ENCODE results near the gene HPSE2. TPM values are rescaled to one million over a fixed set of nuclear protein-coding genes. Genes with fewer than 3 reads are reported as not detected.

HPSE2 gene
- total RNA-seq, 4 donors from 2014 or later = 1.1 TPM; not detected in 3

DNA sequence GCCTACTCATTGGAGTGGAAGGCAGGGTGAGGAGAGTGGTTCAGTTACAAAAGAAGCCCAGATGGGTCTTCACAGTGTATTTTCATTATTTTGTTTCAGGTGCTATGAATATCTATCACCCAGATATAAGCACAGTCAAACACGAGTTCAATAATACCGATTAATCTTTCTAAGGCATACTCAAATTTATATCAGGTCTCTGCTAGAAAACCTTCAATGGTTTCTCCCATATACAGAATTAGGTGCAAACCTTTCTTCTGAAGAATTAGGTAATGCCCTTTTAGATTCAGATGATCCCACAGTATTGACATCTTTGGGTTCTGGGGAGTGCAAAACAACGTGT lies 774.2 kb downstream of the HPSE2 start:
- Histone ChIP-seq H3K27me3 (peaks cover 0 to 4% (median 0%) of the 10 kb centered on the region in 3 donors), H3K9me3 (no peaks in the 10 kb centered on the region), H3K4me3 (no peak overlapping the region), H3K36me3 (no peaks in the 10 kb centered on the region), H3K4me1 (peaks cover 0 to 6% of the 10 kb centered on the region in 2 donors), H3K27ac (no peak overlapping the region)
- ATAC-seq (no peak), DNase-seq (no peak)
- in situ Hi-C loops (cut with MboI; ENCODE audit: low sequenced_read_pairs in 4 of 4) (loop anchor here in 1 of 4 donors (10.0 kb wide), 1 partner anchor 783 kb away; no protein-coding TSS in a partner anchor), intact Hi-C loops (cut with DNase I; ENCODE audit: low total_unique reads) (no loop called here)
- no peak for TF ChIP-seq POLR2A (IDR thresholded peaks at IDR 0.05)
- TF ChIP-seq, protein P1, sequence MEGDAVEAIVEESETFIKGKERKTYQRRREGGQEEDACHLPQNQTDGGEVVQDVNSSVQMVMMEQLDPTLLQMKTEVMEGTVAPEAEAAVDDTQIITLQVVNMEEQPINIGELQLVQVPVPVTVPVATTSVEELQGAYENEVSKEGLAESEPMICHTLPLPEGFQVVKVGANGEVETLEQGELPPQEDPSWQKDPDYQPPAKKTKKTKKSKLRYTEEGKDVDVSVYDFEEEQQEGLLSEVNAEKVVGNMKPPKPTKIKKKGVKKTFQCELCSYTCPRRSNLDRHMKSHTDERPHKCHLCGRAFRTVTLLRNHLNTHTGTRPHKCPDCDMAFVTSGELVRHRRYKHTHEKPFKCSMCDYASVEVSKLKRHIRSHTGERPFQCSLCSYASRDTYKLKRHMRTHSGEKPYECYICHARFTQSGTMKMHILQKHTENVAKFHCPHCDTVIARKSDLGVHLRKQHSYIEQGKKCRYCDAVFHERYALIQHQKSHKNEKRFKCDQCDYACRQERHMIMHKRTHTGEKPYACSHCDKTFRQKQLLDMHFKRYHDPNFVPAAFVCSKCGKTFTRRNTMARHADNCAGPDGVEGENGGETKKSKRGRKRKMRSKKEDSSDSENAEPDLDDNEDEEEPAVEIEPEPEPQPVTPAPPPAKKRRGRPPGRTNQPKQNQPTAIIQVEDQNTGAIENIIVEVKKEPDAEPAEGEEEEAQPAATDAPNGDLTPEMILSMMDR (IDR thresholded peaks at IDR 0.05 in 4 of 5, conservative IDR thresholded peaks at IDR 0.05 in 1 of 5) = no peak

DNA sequence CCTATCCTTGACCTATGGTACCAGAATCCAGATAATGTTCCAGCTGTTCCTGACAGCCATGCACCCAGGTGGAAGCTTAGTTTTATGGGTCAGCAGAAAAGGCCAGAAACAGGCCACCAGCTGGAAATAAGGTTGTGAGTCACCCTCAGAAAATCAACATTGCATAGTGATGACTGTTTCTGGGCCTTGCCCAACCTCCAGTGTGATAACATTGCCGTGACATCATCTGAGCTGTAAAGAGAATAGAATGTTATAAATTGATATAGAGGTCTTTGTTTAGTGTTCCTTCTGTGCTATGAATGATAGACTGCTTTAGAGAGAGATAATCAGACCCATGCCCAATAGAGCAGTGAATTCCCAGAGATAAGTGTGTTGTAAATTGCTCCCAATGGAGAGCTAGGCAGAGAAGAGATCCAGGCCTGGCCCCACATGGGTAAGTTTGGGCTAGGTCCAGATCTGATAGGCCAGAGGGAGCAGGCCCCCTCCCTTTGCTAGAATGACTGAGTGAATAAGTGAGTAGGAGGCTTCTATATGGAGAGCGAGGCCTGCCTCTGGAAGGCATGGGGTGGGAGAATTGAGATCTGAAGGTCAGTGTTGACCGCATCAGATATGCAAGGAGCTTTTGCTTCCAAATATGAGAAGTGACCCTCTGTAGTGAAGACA lies 774.7 kb downstream of the HPSE2 start:
- in situ Hi-C loops (cut with MboI; ENCODE audit: low sequenced_read_pairs in 4 of 4) (loop anchor here in 1 of 4 donors (10.0 kb wide), 1 partner anchor 784 kb away; no protein-coding TSS in a partner anchor), intact Hi-C loops (cut with DNase I; ENCODE audit: low total_unique reads) (no loop called here)
- Histone ChIP-seq H3K4me1 (peaks cover 0 to 6% of the 10 kb centered on the region in 2 donors), H3K4me3 (no peak overlapping the region), H3K36me3 (no peaks in the 10 kb centered on the region), H3K9me3 (no peaks in the 10 kb centered on the region), H3K27ac (no peak overlapping the region), H3K27me3 (peaks cover 0 to 4% (median 0%) of the 10 kb centered on the region in 3 donors)
- peak; percentile 23 to 45 for DNase-seq
- peak; percentile 93 to 97 for ATAC-seq
- no peak for TF ChIP-seq POLR2A (IDR thresholded peaks at IDR 0.05)
- TF ChIP-seq, protein P1 (IDR thresholded peaks at IDR 0.05 in 4 of 5, conservative IDR thresholded peaks at IDR 0.05 in 1 of 5) = no peak

DNA sequence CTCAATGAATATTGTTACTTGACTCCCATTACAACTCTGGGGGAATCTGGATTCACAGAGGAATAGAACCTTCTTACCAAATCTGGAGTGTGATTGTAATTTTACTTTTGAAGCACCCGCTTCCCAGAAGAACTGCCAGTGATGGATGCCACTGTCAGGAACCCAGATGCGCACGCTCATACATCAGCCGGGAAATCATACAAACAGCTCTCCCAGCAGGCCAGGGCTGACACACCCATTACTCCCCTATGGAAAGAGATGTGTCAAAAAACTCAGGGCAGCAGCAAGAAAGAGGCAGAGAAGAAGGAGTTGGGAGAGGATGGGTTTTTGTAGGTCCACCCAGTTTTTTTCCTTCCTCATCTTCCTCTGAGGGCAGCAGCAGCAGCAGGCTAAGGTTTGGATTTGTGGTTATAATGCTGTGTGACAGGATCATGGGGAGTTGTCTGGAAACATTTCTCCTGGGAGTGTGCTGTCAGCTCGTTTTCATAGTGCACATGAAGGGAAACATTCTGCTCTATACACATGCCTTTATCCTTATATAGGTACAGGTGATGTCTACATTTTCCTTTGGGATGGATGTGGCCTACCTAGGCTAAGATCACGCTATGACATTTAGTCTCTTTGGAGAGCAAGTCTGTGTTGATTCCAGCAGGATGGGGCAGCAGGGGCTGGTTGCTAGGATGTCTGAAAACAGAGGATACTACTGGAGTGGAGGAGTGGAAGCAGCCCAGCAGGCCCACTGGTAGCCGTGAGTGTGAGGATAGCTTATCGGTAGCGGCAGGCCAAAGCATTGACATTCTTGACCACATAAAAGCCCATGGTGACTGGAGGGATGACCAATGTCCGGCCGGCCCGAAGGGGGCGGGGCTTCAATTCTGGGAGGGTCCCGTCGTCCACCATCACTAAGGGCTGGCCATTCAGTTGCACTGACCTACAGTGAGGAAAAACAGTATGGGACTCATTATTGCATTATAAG lies 776.6 kb downstream of the HPSE2 start:
- Histone ChIP-seq H3K36me3 (no peaks in the 10 kb centered on the region), H3K4me3 (no peak overlapping the region), H3K27me3 (peaks cover 0 to 4% (median 0%) of the 10 kb centered on the region in 3 donors), H3K4me1 (peaks cover 0 to 6% of the 10 kb centered on the region in 2 donors), H3K27ac (no peak overlapping the region), H3K9me3 (no peaks in the 10 kb centered on the region)
- intact Hi-C loops (cut with DNase I; ENCODE audit: low total_unique reads) (no loop called here), in situ Hi-C loops (cut with MboI; ENCODE audit: low sequenced_read_pairs in 4 of 4) (no loop called here)
- DNase-seq (no peak), ATAC-seq (no peak)
- no peak for TF ChIP-seq POLR2A (IDR thresholded peaks at IDR 0.05)
- TF ChIP-seq, protein P1 (IDR thresholded peaks at IDR 0.05 in 4 of 5, conservative IDR thresholded peaks at IDR 0.05 in 1 of 5) = no peak

DNA sequence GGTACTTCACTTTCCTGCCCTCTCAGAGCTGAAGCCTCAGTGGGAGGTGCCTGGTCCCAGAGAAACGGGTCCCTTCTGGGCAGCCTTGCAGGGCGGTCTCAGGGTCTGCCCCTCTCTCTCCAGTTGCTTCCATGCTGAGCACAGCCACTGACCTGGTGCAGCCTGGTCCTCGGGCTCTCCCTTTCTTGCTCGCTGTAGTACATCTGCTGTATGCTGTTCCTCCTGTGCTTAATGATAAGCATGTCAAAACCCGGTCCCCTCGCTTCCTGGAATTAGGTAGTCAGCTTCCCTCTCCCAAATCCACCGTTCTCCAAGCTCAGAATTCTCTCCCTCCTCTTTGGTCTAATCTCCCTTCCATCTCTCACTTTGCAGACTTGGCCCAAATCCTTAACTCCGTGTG lies 777.9 kb downstream of the HPSE2 start:
- no peak overlapping the region for H3K27ac ChIP-seq
- H3K27me3 ChIP-seq = peaks cover 0 to 4% (median 0%) of the 10 kb centered on the region in 3 donors
- H3K4me1 ChIP-seq = peaks cover 0 to 6% of the 10 kb centered on the region in 2 donors
- ATAC-seq = no peak
- no peak for DNase-seq
- intact Hi-C loops (cut with DNase I; ENCODE audit: low total_unique reads) (no loop called here), in situ Hi-C loops (cut with MboI; ENCODE audit: low sequenced_read_pairs in 4 of 4) (no loop called here)
- TF ChIP-seq POLR2A (IDR thresholded peaks at IDR 0.05) = no peak
- TF ChIP-seq, protein P1 (IDR thresholded peaks at IDR 0.05 in 4 of 5, conservative IDR thresholded peaks at IDR 0.05 in 1 of 5) = no peak
- H3K9me3 ChIP-seq = no peaks in the 10 kb centered on the region
- H3K4me3 ChIP-seq = no peak overlapping the region
- H3K36me3 ChIP-seq = no peaks in the 10 kb centered on the region

Measured in gastrocnemius medialis (tissue), 4 donors.